Measurements from ENCODE around the gene GEMIN4. TPM values are rescaled to one million over a fixed set of nuclear protein-coding genes. Genes with fewer than 3 reads are reported as not detected.

The GEMIN4 gene
- total RNA-seq (2021) (41.4 and 47.4 TPM in 2 replicates), Bru-seq, nascent RNA (percentile 83 among the genes with signal in this experiment), BruChase-seq, experiment 1, labeled RNA remaining after a 2-hour chase (percentile 88 among the genes with signal in this experiment), BruChase-seq, experiment 2, labeled RNA remaining after a 6-hour chase (percentile 87 among the genes with signal in this experiment)
- long read RNA-seq, full-length matches to known transcripts = 54 of 57 reads
- long read RNA-seq, partial matches to known transcripts = 1 of 57 reads
- long read RNA-seq, other reads (novel, unspliced or antisense) = 2 of 57 reads

- H3K27ac ChIP-seq = peak within 1 kb of the TSS; percentile 51
- no peaks in the 10 kb centered on the region; the same call in 1 of the 2 replicates for H3K9me3 ChIP-seq (ENCODE audit: insufficient read depth, low read depth)
- peaks cover 18% of the 10 kb centered on the region; the same call in 1 of the 2 replicates for H3K36me3 ChIP-seq (ENCODE audit: low read depth)
- H3F3A ChIP-seq (ENCODE audit: insufficient read depth, low read depth) = peaks cover 22% of the 10 kb centered on the region
- peaks cover 11% of the 10 kb centered on the region for H4K20me1 ChIP-seq (ENCODE audit: insufficient read depth)
- ChIA-PET CTCF (interaction anchor here (0.6 to 0.7 kb wide), 2 partner anchors 177 to 245 kb away, joined by 4 to 17 read pairs; partner anchors contain the start of gene TIMM22), POLR2A (ENCODE audit: unreplicated experiment) (interaction anchor here (0.6 kb wide), 2 partner anchors 9 to 134 kb away, joined by 9 to 14 read pairs; no protein-coding TSS in a partner anchor)
- intact Hi-C loops (cut with micrococcal nuclease; ENCODE audit: unreplicated experiment) = loop anchor here (1.0 to 2.0 kb wide), 2 partner anchors 37 to 340 kb away; partner anchors contain the start of gene VPS53
- peaks cover 18% of the 10 kb centered on the region for H3K4me1 ChIP-seq (replicated peaks; ENCODE audit: insufficient read depth)
- H2AFZ ChIP-seq = peak within 1 kb of the TSS; percentile 100
- BruUV-seq (replicated peaks) = no TSS peak
- H3K27me3 ChIP-seq (ENCODE audit: insufficient read depth, low read depth) = no peaks in the 10 kb centered on the region
- peak; percentile 92 for TF ChIP-seq CTCF (conservative IDR thresholded peaks at IDR 0.05)
- TF ChIP-seq EZH2 (IDR thresholded peaks at IDR 0.05; ENCODE audit: low read depth) = no peak
- peaks cover 48% of the 10 kb centered on the region for H3K79me2 ChIP-seq (ENCODE audit: low read depth)
- peak; percentile 68 to 97 for DNase-seq
- no peaks in the 10 kb centered on the region for H3K9me2 ChIP-seq (ENCODE audit: insufficient read depth)
- peak within 1 kb of the TSS; percentile 89 for H3K4me2 ChIP-seq
- H3K4me3 ChIP-seq = peak within 1 kb of the TSS; percentile 74
Measured at GRCh38 chr17:752002-752619, at the start of gene GEMIN4. TSS of gene GEMIN4 (minus strand) at chr17:752264. CDS start at chr17:752142, 122 bp downstream.

GRCh38 chr17:801660-802059 lies 49.6 kb upstream of the GEMIN4 start:
- BruUV-seq (replicated peaks) = no TSS peak
- no peaks in the 10 kb centered on the region for H3K79me2 ChIP-seq (ENCODE audit: low read depth)
- H3F3A ChIP-seq (ENCODE audit: insufficient read depth, low read depth) = peaks cover 4% of the 10 kb centered on the region; the same call in 1 of the 2 replicates
- H4K20me1 ChIP-seq (ENCODE audit: insufficient read depth) = peaks cover 9% of the 10 kb centered on the region
- H3K9me3 ChIP-seq (ENCODE audit: insufficient read depth, low read depth) = no peaks in the 10 kb centered on the region
- DNase-seq = no peak
- no peak overlapping the region for H3K4me3 ChIP-seq
- TF ChIP-seq EZH2 (IDR thresholded peaks at IDR 0.05; ENCODE audit: low read depth) = no peak
- no peak for TF ChIP-seq CTCF (conservative IDR thresholded peaks at IDR 0.05)
- H3K4me1 ChIP-seq (replicated peaks; ENCODE audit: insufficient read depth) = no peaks in the 10 kb centered on the region
- H3K27me3 ChIP-seq (ENCODE audit: insufficient read depth, low read depth) = no peaks in the 10 kb centered on the region
- no peak overlapping the region for H3K27ac ChIP-seq
- H3K4me2 ChIP-seq = no peak overlapping the region
- POLR2A ChIA-PET (ENCODE audit: unreplicated experiment) = no interaction called here
- no peaks in the 10 kb centered on the region for H3K36me3 ChIP-seq (ENCODE audit: low read depth)
- intact Hi-C loops (cut with micrococcal nuclease; ENCODE audit: unreplicated experiment) = no loop called here
- no peak overlapping the region for H2AFZ ChIP-seq
- CTCF ChIA-PET = no interaction called here
- no peaks in the 10 kb centered on the region for H3K9me2 ChIP-seq (ENCODE audit: insufficient read depth)

GRCh38 chr17:800446-801242 lies 48.6 kb upstream of the GEMIN4 start:
- CTCF ChIA-PET = no interaction called here

More at GRCh38 chr17:800446-801242, 48.6 kb upstream of the GEMIN4 start:
- no peak for DNase-seq
- BruUV-seq (replicated peaks) = no TSS peak
- intact Hi-C loops (cut with micrococcal nuclease; ENCODE audit: unreplicated experiment) = no loop called here
- TF ChIP-seq CTCF (conservative IDR thresholded peaks at IDR 0.05) (no peak), EZH2 (IDR thresholded peaks at IDR 0.05; ENCODE audit: low read depth) (no peak)
- Histone ChIP-seq H3K36me3 (ENCODE audit: low read depth) (no peaks in the 10 kb centered on the region), H3K4me3 (no peak overlapping the region), H3K4me2 (no peak overlapping the region), H3K9me2 (ENCODE audit: insufficient read depth) (no peaks in the 10 kb centered on the region), H3K9me3 (ENCODE audit: insufficient read depth, low read depth) (no peaks in the 10 kb centered on the region), H3F3A (ENCODE audit: insufficient read depth, low read depth) (peaks cover 8% of the 10 kb centered on the region; the same call in 1 of the 2 replicates), H4K20me1 (ENCODE audit: insufficient read depth) (peaks cover 13% of the 10 kb centered on the region), H2AFZ (no peak overlapping the region), H3K79me2 (ENCODE audit: low read depth) (no peaks in the 10 kb centered on the region), H3K27me3 (ENCODE audit: insufficient read depth, low read depth) (no peaks in the 10 kb centered on the region), H3K27ac (no peak overlapping the region), H3K4me1 (replicated peaks; ENCODE audit: insufficient read depth) (no peaks in the 10 kb centered on the region)
- POLR2A ChIA-PET (ENCODE audit: unreplicated experiment) = interaction anchor here (0.5 kb wide), 1 partner anchor 199 kb away, joined by 3 read pairs; no protein-coding TSS in a partner anchor
